Measurements from ENCODE around the gene NOL3.
"Not testable (repeated sequence)": the region's sequence is repeated elsewhere in the genome, so short reads cannot be mapped to it uniquely, and the experiment has no call there.

NOL3 gene

GRCh38 chr16:67170168-67170948 lies at the start of gene NOL3:
Gene NOL3 (plus strand): TSS chr16:67170538.
- peak; percentile 72 for DNase-seq

DNA sequence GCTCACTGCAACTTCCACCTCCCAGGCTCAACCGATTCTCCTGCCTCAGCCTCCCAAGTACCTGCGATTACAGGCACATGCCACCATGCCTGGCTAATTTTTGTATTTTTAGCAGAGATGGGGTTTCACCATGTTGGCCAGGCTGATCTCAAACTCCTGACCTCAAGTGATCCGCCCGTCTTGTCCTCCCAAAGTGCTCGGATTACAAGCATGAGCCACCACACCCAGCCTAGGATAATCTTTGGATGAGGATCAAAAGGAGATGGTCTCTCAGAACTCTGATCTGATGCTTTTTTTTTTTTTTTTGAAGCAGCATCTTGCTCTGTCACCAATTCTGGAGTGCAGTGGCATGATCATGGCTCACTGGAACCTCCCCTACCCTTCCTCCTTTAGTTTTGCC lies 47.5 kb upstream of the NOL3 start:
- DNase-seq = not testable (repeated sequence)

GRCh38 chr16:67128417-67128816 lies 41.9 kb upstream of the NOL3 start:
- no peak for DNase-seq

DNA sequence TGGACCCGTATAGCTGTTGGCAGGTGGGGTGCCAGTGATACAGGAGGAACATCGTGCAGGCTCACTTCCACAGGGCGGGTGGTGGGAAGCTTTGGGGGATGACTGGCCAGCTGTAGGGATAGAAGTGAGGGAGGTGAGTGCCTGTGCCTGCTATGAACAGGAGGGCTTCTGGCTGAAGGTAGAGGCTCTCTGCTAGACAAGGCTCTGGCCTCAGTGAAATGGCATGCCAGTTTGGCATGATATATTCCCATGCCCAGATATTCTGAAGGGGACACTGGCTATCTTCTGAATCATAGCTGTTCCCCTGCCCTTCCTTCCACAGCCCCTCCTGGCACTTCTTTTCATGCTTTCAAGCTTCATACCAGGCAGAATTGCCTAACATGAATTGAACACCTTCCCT lies 41.5 kb upstream of the NOL3 start:
- DNase-seq = no peak

- DNase-seq = no peak
Measured at GRCh38 chr16:67129422-67129821, 40.9 kb upstream of the NOL3 start.

DNA sequence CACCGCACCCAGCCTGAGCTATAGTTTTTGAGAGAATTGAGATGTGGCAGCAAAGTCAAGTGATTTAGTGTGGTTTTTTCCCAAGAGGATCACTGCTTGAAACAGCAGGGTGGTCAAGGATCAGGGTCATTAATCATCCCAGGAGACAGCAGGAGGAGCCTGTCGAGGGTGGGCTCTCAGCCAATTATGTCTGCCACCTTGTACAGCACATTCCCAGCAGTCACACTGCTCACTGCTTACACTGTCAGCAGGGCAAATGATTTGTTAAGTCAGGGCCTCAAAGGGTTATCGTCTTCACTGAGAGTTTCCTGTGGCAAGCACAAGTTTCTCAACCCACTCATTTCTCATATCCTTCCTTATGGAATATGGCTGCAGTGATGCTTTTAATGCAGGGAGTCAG lies 32.7 kb upstream of the NOL3 start:
- DNase-seq = no peak

DNA sequence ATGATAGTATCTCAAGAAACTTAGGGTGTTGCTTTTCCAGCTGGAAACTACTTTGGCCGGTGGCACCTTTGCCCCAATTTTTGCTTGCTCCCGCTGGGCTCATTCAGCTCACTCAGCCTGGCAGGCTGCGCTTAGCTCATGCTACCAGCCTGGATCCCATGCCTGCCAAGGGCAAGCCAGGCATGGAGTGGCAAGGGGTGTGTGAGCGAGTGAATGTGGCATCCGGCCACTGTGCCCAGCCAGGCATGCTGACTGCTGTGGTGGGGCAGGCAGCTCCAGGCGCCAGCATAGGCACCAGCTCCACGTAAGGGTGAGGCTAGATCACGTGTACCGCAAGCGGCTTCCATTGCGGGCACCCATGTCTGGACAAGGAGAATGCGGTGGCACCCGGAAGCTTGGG lies 28.9 kb upstream of the NOL3 start:
- DNase-seq = no peak

GRCh38 chr16:67142342-67142741 lies 28.0 kb upstream of the NOL3 start:
- no peak for DNase-seq

GRCh38 chr16:67144943-67145342 lies 25.4 kb upstream of the NOL3 start:
- no peak for DNase-seq

GRCh38 chr16:67145746-67146145 lies 24.6 kb upstream of the NOL3 start:
- no peak for DNase-seq

- DNase-seq = no peak
Measured at GRCh38 chr16:67146523-67147357, 23.6 kb upstream of the NOL3 start.

GRCh38 chr16:67147437-67148140 lies 22.7 kb upstream of the NOL3 start:
- DNase-seq = no peak

DNA sequence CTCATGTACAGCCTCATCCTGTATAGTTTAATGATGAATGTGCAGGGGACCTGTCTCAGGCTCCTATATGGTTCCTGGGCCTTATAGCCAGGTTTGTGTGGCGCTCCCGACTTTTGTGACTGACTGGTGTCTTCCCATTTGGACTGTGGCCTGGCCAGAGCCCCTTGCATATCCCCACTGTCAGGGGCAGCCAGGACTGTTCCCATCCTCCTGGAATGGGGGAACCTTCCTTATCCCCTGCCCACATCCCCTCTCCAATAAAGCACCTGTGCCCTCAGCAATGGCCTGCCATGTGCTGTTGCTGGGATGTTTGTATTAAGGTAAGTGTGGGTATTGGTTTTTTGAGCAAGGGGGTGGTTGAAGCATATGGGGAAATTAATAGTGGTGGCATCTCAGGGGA lies 22.1 kb upstream of the NOL3 start:
- no peak for DNase-seq

DNA sequence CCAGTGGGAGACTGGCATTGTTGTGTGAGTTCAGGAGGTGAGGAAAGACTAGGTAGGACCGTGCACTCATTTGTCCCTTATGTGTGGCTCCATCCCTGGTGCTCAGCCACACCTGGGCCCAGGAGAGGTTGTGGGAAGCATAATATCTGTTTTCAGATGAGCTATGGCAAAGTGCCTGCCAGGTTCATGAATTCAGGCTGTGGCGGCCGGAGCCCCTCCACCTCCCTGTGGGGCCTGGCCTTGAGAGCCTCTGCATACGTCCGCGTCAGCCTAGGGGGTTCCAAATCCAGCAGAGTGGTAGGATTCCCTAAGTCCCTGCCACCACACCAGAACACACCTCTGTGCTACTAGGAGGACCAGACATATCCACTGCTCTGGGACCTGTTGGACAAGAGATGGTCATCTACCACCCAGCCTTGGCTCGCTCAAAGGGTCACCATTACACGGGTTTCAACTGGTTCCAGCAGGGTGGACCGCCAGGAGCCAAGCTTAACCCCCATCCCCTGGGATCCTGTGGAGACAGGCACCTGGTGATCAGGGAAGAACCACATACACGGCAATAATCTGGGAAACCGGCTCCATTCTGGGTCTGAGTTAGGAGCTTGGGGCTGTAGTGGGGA lies 21.6 kb upstream of the NOL3 start:
- DNase-seq = no peak

DNA sequence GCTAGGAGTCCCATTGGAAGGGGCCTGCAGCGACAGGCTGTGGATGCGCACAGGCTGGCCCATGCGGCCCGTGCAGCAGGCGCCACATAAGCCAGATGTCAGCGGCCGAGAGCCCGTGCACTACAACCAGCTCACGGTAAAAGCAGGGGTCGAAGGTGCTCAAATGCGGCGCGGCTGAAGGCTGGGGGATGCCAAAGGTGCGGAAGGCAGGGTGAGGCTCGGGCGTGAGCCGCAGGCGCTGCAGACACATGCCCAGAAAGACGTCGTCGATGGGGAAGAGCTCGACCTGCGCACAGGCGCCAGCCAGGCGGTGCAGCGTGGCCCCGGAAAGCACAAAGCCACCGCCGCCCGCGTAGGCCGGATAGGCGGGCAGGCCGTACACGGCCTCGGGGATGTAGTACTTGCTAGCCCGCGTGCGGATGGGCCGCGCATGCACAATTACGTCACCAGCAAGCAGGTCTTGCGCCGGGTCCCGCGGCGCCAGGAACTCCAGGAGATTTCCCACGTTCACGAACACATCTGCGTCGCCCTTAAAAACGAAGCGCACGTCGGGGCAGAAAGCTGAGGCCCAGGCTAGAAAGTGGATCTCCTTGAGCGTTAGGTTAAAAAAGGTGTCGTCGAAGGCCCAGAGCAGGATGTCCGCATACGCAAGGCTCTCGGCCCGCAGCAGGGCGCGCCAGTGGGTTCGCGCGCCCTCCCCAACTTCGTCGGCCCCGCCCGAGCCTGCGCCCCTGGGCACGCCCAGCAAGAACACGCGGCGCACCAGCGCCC lies 20.9 kb upstream of the NOL3 start:
- no peak for DNase-seq

DNA sequence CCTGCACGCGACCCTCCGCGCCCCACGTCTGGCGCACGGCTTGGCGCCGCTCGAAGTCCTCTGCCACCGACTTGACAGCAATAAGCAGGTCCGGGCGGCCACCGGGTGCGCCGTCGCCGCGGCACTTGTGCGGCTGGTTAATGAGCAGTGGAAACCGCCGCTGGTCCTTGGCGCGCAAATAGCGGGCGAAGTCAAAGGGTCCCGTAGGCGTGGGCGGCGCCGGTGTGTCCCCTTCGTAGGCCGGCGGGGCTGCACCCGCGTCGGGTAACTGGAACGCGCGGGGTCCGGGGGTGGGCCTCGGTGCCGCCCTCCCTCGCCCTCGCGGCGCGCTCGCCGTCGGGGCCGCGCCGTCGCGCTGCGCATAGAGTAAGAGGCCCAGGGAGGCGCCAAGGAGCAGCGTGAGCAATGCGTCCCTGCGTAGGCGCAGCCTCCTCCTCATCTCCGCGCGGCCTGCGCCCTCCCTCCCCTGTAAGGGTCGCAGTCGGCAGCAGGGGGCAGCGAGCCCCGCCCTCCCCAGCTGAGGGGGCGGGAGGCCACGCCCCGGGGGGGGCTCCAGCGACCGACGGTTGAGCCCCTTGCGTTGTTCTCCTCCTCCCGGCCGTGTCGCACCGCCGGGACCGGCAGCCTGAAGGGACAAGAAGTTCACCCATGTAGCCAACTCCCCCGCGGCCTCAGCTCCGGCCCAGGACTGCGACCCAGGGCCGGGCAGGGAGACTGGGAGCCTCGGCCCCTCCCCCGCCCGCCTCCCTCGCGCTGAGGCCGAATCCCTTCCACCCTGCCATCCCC lies 20.1 kb upstream of the NOL3 start:
- peak; percentile 12 for DNase-seq

GRCh38 chr16:67150833-67151396 lies 19.4 kb upstream of the NOL3 start, which contains the start of gene B3GNT9:
Gene B3GNT9 (minus strand): TSS chr16:67150998. CDS start chr16:67150485, 513 bp downstream.
- peak; percentile 20 for DNase-seq

- DNase-seq = no peak
Measured at GRCh38 chr16:67151431-67152097, 18.8 kb upstream of the NOL3 start.

DNA sequence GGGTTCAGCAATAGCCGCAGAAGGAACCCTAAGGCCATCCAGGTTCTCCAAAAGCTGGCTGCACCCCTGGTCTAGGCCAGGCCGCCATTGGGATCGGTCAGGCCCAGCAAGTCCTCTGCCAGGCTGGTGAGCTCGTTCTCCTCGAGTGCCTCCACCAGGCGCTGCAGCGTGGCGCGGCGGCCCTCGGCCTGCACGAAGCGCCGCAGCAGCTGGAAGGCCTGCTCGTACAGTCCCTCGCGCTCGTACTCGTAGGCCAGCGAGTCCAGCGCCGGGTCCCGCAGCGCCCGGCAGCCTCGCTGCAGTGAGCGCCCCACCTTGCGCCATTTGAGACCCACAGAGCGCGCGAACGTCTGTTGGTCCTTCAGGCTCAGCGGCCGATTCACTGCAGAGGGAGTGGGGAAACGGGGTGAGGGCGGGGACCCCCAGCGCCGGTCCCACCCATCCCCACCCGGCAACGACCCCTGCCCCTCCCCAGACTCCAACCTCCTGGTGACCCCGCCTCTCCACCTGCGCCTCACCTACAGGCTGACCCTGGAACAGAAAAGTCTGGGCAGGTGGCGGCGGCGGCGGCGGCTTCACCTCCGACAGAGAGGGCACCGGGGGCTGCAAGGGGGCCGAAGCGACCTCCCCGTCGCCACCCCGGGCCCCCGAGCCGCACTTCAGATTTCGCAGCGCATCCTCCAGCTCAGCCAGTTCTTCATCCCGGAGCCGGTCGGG lies 15.6 kb upstream of the NOL3 start:
- DNase-seq = peak; percentile 28

Measured in NCI-H146 (cell line).